Left forelimb (tissue), 1 donor: ENCODE results near the gene MAPK1.
"Not testable (repeated sequence)": the region's sequence is repeated elsewhere in the genome, so short reads cannot be mapped to it uniquely, and the experiment has no call there.

Source experiments
- DNase-seq: peaks from one replicate; pipeline ENCODE4 v3.0.0-alpha.2; 2018; ENCODE audit warnings: low spot score

MAPK1 gene

GRCh38 chr22:21881841-21882753, 14.7 kb upstream of the MAPK1 start:
- DNase-seq, result no peak

- DNase-seq, result no peak
Measured at GRCh38 chr22:21876486-21877176, 9.2 kb upstream of the MAPK1 start.

- not testable (repeated sequence) for DNase-seq
Measured at GRCh38 chr22:21874953-21875352, 7.5 kb upstream of the MAPK1 start.

- DNase-seq, result no peak
Measured at GRCh38 chr22:21873619-21874018, 6.2 kb upstream of the MAPK1 start.

- DNase-seq, result not testable (repeated sequence)
Measured at GRCh38 chr22:21872741-21873140, 5.3 kb upstream of the MAPK1 start.

- no peak for DNase-seq
Measured at GRCh38 chr22:21868651-21869050, 1.2 kb upstream of the MAPK1 start.

- DNase-seq, result no peak
Measured at GRCh38 chr22:21866833-21867527, 465 bp downstream of the MAPK1 start.

GRCh38 chr22:21865041-21865440, 2.4 kb downstream of the MAPK1 start:
- no peak for DNase-seq

GRCh38 chr22:21862386-21863245, 4.8 kb downstream of the MAPK1 start:
- DNase-seq, result no peak

- DNase-seq, result no peak
Measured at GRCh38 chr22:21861851-21862250, 5.6 kb downstream of the MAPK1 start.

GRCh38 chr22:21861264-21861848, 6.1 kb downstream of the MAPK1 start:
- DNase-seq, result no peak

GRCh38 chr22:21860491-21861039, 6.9 kb downstream of the MAPK1 start:
- no peak for DNase-seq

- no peak for DNase-seq
Measured at GRCh38 chr22:21858025-21858764, 9.2 kb downstream of the MAPK1 start.

- DNase-seq, result no peak
Measured at GRCh38 chr22:21857481-21857914, 9.9 kb downstream of the MAPK1 start.

GRCh38 chr22:21856868-21857267, 10.6 kb downstream of the MAPK1 start:
- DNase-seq, result no peak

GRCh38 chr22:21856197-21856596, 11.2 kb downstream of the MAPK1 start:
- no peak for DNase-seq

- DNase-seq, result no peak
Measured at GRCh38 chr22:21855676-21856075, 11.8 kb downstream of the MAPK1 start.

- no peak for DNase-seq
Measured at GRCh38 chr22:21850660-21851059, 16.8 kb downstream of the MAPK1 start.

- DNase-seq, result no peak
Measured at GRCh38 chr22:21849489-21849888, 18.0 kb downstream of the MAPK1 start.

- not testable (repeated sequence) for DNase-seq
Measured at GRCh38 chr22:21848057-21848456, 19.4 kb downstream of the MAPK1 start.
